SIG-M5 (cell line): ENCODE measurements around the gene NADK2.

Source experiments
- DNase-seq: peaks from one replicate; lab custom pipeline; 2025; lab: John Stamatoyannopoulos, UW

NADK2 gene

DNA sequence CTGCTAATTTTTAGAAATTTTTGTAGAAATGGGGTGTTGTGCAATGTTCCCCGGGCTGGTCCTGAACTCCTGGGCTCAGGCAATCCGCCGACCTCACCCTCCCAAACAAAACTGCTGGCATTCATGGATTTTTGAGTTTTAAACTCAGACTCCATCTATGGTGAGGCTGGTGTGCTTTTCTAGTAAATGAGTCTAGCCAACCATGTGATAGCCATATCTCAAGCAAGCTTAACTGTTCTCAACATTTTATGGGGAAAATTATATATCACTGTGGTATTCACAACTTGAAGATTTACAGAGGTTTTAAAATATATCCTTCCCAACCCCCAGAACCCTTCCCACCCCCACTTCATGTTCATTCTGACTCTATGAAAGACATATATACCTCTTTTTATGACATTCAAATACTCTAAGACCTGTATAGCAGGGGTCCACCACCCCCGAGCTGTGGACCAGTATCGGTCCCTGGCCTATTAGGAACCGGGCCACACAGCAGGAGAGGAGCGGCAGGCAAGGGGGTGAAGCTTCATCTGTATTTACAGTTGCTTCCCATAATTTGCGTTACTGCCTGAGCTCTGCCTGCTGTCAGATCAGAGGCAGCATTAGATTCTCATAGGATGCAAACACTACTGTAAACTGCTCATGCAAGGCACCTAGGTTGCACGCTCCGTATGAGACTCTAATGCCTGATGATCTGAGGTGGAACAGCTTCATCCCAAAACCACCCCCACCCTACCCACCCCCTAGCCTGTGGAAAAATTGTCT lies 4.5 kb upstream of the NADK2 start:
- DNase-seq: no peak

DNA sequence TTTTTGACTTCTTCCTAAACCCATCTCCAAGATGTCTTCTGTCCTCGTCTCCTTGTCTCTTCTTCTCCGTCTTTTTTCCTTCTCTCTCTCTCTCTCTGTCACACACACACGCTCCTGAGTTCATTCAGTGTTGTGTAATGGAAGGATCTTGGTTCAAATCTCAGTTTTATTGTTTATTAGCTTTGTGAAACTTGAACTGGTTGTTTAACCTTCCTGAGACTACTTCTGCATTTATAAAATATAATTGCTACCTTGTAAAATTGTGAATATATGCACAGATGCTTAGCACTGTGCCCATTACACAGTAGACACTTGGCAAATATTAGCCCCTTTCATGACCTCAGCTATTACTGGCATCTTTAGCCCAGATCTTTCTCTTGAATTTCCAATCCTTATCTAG lies 2.4 kb upstream of the NADK2 start:
- no peak for DNase-seq

- no peak for DNase-seq
These were observed 1.9 kb upstream of the NADK2 start for GRCh38 chr5:36243653-36244052.

GRCh38 chr5:36242534-36243485 lies 1.1 kb upstream of the NADK2 start:
- no peak for DNase-seq

DNA sequence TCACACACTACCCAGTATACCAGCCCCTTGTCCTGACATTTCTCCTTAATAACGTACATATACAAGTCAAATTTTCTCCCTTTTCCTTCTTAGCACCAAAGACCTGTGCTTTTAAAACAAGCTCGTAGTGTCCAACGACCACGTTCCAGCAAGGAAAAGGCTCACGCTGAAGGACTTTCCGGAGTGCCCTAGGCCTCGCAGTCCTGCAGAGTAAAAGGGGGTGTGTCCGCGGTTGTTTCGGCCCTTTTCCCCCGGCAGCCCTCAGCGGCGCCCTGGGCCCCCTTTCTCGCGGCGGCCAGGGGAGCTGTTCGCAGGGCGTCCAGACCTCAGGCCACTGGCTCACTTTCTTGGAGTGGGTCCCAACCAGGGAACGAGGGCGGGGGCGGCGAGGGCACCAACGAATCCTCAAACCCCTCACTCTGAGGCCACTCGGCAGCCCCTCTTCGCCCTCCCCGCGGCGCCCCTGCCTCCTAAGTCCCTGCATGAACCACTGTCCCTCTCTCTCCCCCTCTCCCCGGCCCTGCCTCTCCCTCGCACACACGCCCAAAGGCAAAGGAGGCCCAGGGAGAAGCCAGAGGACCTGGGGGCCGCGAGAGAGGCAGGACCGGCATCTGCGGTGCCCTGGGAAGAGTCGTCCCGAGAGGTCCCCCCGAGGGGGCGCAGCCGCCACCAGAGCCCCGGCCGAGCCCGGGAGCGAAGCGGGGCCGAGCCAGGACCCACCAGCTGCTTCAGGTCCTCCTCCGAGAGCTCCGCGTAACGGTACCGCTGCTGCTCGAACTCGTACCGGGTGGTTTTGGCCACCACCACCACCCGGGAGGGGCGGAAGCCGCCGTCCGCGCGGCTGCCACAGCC lies 720 bp downstream of the NADK2 start:
- DNase-seq: no peak

DNA sequence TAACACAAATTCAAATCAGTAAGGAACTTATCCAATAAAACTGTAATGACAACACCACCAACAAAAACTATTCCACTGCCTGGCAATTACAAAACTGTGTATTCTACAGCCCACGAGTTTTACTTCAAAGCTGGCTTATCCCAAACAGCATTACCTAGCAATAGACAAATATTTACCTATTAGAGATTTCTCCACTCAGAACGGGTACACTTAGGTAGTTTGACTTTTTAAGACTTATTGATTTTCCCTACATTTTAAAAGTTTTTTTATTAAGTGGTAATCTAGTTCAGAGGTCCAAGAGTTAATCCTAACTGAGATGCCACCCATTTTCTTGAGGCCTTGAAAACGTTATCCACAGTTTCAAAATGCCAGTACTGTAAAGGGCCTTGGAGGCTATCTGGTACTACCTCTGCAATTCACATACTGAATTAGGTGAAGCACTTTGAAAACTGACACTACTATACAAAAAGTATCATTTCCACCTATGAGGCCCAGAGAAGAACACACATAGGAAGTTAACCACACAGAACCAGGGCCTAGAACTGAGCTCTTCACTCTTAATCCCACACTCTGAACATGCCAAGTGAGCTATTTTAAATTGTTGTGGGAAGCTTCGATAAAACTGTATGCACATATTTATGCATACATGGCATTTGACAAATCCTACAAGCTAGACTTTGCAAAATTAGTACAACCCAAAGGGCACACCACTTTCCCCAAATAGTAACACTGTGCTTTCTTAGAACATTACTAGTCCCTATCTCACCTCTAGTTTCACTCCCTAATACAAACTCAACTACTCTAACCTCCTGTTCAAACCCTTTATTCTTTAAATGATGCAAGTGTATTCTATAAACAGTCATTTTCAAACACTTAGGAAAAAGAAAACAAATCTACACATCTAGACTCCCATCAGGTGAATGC lies 2.1 kb downstream of the NADK2 start:
- no peak for DNase-seq

DNA sequence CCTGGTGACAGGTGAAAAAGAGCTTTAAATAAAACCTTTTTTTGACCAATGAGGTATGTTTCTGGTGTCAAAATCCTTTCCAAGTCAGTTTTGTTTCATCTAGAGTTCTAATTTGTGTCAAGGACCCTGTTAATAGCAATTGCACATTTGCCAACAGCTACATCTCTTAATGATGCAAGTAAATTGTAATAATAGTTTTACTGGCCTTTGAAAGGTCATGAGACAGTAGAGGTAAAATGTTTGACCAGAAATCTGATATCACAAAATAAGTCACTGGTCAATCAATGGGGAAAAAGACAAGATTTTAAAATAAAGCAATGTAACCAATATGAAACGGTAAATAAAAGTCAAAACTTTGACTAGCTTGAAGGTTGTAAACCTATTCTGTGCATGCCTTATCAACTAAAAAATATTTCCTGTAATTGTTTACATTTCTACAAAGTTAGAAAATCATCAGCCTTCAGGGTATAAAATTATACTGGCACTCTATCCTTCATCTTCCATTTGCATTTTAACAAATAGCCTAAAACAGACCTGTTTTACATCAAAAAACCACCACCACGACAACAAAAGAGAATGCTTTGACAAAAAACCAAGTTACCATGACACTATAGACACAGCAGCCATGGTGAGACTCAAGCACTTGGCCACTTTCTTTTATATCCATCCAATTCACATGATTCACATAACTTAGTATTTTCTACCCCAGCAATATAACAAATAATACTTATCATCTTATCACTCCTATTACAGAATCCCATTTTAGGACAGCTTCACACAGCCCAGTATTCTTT lies 3.0 kb downstream of the NADK2 start:
- DNase-seq: no peak

DNA sequence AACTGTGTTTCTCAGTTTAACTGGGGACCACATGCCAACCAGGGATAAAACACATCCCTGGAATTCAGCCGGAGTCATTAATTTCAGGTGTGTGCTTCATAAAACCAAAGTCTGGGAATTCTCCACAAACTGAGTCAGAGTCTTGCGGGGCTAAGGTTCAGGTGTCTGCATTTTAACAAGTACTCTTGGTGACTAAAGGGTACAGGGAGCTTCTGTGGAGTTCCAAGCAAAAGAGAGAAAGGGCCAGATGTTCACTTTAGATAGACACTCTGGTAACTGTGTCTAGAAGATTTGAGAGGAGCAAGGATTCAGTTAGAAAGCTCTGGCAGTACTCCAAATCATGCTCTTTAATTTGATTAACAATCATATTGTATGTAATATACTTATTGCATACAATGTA lies 4.0 kb downstream of the NADK2 start:
- no peak for DNase-seq

- no peak for DNase-seq
These were observed 4.9 kb downstream of the NADK2 start for GRCh38 chr5:36236801-36237200.

DNA sequence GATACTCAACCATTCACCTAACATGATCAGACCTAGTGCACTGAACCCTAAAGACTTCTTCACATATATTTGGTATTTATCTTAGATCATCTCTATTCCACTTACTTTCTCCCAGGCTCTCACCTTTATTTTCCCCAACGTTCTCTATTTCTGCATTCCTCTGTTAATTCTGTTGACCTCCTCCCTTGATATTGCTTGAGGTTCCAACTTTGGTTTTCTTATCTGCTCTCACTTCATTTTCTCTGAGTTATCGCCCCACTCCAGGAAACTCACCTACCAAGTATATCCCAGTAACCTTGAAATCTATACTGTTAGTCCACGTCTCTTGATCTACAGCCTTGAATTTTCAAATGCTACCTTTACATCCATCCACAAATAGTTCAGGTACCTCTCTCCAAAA lies 9.2 kb downstream of the NADK2 start:
- no peak for DNase-seq

DNA sequence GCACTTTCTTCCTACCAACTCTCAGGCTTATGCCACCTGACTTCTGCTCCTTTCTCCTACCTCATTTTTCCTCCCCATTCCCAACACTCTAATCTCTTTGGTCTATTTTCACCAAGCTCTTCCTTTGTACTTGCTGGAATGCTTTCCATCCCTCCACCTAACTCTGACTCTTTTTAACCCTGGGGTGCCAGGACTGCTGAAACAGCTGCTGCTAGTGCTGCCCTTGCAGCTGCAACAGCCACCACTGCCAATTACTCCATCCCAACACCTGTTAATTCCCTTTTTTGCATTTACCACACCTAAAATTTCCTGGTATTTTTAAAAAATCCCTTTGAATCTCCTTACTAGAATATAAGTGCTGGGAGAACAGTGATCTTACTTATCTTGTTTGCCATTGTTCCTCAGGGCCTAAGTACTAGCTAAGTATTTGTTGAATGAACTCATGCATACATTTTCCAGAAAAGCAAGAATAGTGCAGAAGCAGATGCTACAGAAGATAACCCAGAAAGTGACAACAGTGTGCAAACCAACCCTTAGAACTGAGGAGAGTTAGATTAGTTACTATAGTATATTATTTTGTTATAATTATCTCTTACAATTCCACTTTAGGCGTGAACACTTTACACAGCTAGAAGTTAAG lies 11.5 kb downstream of the NADK2 start:
- DNase-seq: no peak

DNA sequence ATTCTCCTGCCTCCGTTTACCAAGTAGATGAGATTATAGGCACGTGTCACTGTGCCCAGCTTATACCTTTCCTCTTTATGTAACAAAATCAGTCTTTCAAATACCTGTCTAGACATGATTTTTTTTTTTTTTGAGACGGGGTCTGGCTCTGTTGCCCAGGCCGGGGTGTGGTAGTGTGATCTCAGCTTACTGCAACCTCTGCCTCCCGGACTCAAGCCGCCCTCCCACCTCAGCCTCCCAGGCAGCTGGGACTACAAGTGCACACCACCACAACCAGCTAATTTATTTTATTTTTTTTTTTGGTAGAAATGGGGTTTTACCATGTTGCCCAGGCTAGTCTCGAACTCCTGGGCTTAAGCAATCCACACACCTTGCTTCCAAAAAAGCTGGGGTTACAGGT lies 13.2 kb downstream of the NADK2 start:
- no peak for DNase-seq

- no peak for DNase-seq
These were observed 14.7 kb downstream of the NADK2 start for GRCh38 chr5:36227046-36227445.

- DNase-seq: no peak
These were observed 19.1 kb downstream of the NADK2 start for GRCh38 chr5:36222620-36223019.

- DNase-seq: no peak
These were observed 23.7 kb downstream of the NADK2 start for GRCh38 chr5:36217988-36218387.

DNA sequence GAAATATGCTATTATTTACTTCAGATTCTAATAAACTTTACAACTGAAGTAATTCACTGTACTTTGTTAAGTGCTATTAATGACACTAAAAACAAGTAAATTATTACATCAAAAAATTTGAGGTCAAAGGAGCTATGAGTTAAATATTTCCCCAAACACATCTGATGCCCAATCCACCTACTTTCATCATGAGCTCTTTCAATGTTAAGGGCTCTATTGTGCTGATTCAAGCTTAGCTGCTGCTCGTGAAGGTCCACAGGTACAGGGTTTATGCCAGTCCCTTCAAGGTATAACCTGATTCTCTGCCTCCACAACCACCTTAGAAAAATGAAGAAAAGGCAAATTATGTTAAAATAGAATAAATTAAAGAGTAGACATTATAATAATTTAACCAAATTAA lies 24.2 kb downstream of the NADK2 start:
- no peak for DNase-seq

DNA sequence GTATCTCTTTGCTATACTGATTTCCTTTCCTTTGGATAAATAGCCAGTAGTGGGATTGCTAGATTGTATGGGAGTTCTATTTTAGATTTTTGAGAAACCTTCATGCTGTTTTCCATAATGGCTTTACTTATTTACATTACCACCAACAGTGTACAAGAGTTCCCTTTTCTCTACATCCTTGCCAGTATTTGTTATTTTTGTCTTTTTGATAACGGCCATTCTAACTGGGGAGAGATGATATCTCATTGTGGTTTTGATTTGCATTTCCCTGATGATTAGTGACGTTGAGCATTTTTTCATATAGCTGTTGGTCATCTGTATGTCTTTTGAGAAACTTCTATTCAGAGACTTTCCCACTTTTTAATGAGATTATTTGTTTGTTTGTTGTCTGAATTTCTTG lies 25.8 kb downstream of the NADK2 start:
- DNase-seq: no peak

- no peak for DNase-seq
These were observed 27.3 kb downstream of the NADK2 start for GRCh38 chr5:36214436-36214835.

DNA sequence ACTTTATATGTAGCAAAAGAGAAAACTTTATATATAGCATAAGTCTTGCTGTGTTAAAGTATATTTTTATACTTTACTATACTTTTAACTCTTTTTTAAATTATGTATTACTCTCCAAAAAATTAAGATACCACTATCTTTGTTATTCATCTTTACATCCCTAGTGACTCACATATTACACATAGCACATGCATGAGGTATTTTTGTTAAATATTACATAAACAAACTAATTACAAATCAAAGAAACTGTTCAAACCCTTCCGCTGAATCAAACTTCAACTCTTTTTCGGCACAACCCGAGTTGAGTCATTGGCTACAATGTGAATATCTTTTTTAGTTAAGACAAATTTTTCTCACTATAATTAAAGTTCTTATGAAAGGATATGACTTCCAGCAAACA lies 32.1 kb downstream of the NADK2 start:
- no peak for DNase-seq

DNA sequence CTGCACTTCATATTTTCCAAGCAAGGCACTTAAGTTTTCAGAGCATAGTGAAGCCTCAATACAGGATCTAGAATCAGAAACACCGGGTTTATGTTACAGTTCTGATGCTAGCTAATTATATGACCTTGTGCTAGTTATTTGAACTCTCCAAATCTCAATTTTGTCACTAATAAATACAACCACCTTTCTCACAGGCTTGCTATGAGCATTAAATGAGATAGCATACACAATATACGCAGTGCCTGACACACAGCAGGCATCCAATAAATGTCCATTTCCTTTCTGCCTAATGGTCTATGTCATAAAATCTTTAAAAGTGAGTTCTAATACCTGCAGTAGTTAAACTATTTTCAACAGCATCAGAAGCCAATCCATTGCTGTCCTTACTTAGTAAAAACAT lies 32.9 kb downstream of the NADK2 start:
- DNase-seq: no peak
